ENCODE measurements around the gene PALLD.

DNA sequence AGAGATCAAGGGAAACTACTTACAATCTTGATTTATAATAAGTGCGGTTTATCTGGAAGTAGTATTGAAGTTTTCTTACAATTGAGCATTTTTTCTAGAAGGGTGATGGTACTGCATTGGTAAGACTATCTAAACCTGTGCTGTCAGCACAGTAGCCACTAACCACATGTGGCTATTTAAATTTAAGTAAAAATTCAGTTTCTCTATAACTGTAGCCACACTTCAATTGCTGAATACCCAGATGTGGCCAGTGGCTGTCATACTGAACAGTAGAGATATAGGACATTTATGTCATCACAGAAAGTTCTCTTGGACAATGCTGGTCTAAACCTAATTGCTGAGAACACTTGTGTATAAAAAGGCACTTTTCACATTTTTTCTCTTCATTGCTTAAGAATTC, 290.5 kb downstream of the PALLD start:
- TF ChIP-seq SIN3A (IDR thresholded peaks at IDR 0.05; ENCODE audit: borderline replicate concordance, insufficient read depth, low read depth, low read length) (no peak), POLR2AphosphoS5 (IDR thresholded peaks at IDR 0.05; ENCODE audit: low read depth, low read length) (no peak)
- TF ChIP-seq, protein P1, sequence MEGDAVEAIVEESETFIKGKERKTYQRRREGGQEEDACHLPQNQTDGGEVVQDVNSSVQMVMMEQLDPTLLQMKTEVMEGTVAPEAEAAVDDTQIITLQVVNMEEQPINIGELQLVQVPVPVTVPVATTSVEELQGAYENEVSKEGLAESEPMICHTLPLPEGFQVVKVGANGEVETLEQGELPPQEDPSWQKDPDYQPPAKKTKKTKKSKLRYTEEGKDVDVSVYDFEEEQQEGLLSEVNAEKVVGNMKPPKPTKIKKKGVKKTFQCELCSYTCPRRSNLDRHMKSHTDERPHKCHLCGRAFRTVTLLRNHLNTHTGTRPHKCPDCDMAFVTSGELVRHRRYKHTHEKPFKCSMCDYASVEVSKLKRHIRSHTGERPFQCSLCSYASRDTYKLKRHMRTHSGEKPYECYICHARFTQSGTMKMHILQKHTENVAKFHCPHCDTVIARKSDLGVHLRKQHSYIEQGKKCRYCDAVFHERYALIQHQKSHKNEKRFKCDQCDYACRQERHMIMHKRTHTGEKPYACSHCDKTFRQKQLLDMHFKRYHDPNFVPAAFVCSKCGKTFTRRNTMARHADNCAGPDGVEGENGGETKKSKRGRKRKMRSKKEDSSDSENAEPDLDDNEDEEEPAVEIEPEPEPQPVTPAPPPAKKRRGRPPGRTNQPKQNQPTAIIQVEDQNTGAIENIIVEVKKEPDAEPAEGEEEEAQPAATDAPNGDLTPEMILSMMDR (IDR thresholded peaks at IDR 0.05) = no peak

Data from Panc1 (cell line).